ENCODE results near the gene CATSPER1. TPM values are rescaled to one million over a fixed set of nuclear protein-coding genes. Genes with fewer than 3 reads are reported as not detected.

Gene CATSPER1
- total and polyA plus RNA-seq, 2 of the 13 experiments (the other 11 are each of a cell fraction or from before 2014, with no cell fraction given) = 0.17 TPM; not detected in 1

DNA sequence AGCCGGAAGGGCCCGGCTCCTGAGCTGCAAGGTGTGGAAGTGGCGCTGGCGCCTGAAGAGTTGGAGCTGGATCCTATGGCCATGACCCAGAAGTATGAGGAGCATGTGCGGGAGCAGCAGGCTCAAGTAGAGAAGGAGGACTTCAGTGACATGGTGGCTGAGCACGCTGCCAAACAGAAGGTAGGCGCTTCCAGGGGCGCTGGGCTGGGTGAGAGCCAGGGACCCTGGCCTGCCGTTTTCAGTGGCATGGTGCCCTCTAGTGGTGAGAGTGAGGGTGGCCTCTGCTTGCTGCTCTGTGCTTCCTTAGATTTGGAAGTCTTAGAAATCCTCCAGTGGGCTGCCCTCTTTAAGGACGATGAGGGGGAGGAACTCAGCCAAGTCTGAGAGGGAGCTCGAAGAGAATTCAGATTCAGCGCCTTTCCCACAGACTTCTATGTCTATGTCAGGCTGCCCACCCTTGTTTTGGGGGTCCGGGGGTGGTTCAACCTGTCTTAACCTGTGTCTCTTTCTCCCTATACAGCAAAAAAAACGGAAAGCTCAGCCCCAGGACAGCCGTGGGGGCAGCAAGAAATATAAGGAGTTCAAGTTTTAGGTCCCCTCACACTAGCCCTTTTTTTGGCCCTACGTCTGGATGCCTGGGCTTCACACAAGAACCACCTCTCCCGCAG, 42.0 kb upstream of the CATSPER1 start (continued):
- TF ChIP-seq, protein P1, sequence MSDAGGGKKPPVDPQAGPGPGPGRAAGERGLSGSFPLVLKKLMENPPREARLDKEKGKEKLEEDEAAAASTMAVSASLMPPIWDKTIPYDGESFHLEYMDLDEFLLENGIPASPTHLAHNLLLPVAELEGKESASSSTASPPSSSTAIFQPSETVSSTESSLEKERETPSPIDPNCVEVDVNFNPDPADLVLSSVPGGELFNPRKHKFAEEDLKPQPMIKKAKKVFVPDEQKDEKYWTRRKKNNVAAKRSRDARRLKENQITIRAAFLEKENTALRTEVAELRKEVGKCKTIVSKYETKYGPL (CRISPR knock-in tag; IDR thresholded peaks at IDR 0.05) = no peak
- TF ChIP-seq ZNF496 (CRISPR knock-in tag; IDR thresholded peaks at IDR 0.05; ENCODE audit: insufficient replicate concordance) (no peak), NR2F6 (IDR thresholded peaks at IDR 0.05) (no peak), NR2F6 (CRISPR knock-in tag; IDR thresholded peaks at IDR 0.05) (no peak), ZNF788 (CRISPR knock-in tag; IDR thresholded peaks at IDR 0.05; ENCODE audit: borderline replicate concordance) (0 out of 2 replicates have a peak, but pooled peaks have one; percentile 18), ZSCAN31 (CRISPR knock-in tag; IDR thresholded peaks at IDR 0.05; ENCODE audit: low read depth) (no peak), ZNF768 (CRISPR knock-in tag; IDR thresholded peaks at IDR 0.05) (0 out of 2 replicates have a peak, but pooled peaks have one; percentile 15), JDP2 (CRISPR knock-in tag; IDR thresholded peaks at IDR 0.05; ENCODE audit: borderline replicate concordance) (no peak), ARNT2 (CRISPR knock-in tag; IDR thresholded peaks at IDR 0.05; ENCODE audit: low read depth) (no peak), ZSCAN25 (CRISPR knock-in tag; IDR thresholded peaks at IDR 0.05) (no peak)
- TF ChIP-seq, protein P2, sequence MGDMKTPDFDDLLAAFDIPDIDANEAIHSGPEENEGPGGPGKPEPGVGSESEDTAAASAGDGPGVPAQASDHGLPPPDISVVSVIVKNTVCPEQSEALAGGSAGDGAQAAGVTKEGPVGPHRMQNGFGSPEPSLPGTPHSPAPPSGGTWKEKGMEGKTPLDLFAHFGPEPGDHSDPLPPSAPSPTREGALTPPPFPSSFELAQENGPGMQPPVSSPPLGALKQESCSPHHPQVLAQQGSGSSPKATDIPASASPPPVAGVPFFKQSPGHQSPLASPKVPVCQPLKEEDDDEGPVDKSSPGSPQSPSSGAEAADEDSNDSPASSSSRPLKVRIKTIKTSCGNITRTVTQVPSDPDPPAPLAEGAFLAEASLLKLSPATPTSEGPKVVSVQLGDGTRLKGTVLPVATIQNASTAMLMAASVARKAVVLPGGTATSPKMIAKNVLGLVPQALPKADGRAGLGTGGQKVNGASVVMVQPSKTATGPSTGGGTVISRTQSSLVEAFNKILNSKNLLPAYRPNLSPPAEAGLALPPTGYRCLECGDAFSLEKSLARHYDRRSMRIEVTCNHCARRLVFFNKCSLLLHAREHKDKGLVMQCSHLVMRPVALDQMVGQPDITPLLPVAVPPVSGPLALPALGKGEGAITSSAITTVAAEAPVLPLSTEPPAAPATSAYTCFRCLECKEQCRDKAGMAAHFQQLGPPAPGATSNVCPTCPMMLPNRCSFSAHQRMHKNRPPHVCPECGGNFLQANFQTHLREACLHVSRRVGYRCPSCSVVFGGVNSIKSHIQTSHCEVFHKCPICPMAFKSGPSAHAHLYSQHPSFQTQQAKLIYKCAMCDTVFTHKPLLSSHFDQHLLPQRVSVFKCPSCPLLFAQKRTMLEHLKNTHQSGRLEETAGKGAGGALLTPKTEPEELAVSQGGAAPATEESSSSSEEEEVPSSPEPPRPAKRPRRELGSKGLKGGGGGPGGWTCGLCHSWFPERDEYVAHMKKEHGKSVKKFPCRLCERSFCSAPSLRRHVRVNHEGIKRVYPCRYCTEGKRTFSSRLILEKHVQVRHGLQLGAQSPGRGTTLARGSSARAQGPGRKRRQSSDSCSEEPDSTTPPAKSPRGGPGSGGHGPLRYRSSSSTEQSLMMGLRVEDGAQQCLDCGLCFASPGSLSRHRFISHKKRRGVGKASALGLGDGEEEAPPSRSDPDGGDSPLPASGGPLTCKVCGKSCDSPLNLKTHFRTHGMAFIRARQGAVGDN (CRISPR knock-in tag; IDR thresholded peaks at IDR 0.05) = peak; percentile 57
- TF ChIP-seq, protein P3, sequence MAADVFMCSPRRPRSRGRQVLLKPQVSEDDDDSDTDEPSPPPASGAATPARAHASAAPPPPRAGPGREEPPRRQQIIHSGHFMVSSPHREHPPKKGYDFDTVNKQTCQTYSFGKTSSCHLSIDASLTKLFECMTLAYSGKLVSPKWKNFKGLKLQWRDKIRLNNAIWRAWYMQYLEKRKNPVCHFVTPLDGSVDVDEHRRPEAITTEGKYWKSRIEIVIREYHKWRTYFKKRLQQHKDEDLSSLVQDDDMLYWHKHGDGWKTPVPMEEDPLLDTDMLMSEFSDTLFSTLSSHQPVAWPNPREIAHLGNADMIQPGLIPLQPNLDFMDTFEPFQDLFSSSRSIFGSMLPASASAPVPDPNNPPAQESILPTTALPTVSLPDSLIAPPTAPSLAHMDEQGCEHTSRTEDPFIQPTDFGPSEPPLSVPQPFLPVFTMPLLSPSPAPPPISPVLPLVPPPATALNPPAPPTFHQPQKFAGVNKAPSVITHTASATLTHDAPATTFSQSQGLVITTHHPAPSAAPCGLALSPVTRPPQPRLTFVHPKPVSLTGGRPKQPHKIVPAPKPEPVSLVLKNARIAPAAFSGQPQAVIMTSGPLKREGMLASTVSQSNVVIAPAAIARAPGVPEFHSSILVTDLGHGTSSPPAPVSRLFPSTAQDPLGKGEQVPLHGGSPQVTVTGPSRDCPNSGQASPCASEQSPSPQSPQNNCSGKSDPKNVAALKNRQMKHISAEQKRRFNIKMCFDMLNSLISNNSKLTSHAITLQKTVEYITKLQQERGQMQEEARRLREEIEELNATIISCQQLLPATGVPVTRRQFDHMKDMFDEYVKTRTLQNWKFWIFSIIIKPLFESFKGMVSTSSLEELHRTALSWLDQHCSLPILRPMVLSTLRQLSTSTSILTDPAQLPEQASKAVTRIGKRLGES (CRISPR knock-in tag; IDR thresholded peaks at IDR 0.05; ENCODE audit: borderline replicate concordance) = no peak
- TF ChIP-seq, protein P4, sequence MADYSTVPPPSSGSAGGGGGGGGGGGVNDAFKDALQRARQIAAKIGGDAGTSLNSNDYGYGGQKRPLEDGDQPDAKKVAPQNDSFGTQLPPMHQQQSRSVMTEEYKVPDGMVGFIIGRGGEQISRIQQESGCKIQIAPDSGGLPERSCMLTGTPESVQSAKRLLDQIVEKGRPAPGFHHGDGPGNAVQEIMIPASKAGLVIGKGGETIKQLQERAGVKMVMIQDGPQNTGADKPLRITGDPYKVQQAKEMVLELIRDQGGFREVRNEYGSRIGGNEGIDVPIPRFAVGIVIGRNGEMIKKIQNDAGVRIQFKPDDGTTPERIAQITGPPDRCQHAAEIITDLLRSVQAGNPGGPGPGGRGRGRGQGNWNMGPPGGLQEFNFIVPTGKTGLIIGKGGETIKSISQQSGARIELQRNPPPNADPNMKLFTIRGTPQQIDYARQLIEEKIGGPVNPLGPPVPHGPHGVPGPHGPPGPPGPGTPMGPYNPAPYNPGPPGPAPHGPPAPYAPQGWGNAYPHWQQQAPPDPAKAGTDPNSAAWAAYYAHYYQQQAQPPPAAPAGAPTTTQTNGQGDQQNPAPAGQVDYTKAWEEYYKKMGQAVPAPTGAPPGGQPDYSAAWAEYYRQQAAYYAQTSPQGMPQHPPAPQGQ (CRISPR knock-in tag; IDR thresholded peaks at IDR 0.05; ENCODE audit: borderline replicate concordance) = no peak
- TF ChIP-seq, protein P5, sequence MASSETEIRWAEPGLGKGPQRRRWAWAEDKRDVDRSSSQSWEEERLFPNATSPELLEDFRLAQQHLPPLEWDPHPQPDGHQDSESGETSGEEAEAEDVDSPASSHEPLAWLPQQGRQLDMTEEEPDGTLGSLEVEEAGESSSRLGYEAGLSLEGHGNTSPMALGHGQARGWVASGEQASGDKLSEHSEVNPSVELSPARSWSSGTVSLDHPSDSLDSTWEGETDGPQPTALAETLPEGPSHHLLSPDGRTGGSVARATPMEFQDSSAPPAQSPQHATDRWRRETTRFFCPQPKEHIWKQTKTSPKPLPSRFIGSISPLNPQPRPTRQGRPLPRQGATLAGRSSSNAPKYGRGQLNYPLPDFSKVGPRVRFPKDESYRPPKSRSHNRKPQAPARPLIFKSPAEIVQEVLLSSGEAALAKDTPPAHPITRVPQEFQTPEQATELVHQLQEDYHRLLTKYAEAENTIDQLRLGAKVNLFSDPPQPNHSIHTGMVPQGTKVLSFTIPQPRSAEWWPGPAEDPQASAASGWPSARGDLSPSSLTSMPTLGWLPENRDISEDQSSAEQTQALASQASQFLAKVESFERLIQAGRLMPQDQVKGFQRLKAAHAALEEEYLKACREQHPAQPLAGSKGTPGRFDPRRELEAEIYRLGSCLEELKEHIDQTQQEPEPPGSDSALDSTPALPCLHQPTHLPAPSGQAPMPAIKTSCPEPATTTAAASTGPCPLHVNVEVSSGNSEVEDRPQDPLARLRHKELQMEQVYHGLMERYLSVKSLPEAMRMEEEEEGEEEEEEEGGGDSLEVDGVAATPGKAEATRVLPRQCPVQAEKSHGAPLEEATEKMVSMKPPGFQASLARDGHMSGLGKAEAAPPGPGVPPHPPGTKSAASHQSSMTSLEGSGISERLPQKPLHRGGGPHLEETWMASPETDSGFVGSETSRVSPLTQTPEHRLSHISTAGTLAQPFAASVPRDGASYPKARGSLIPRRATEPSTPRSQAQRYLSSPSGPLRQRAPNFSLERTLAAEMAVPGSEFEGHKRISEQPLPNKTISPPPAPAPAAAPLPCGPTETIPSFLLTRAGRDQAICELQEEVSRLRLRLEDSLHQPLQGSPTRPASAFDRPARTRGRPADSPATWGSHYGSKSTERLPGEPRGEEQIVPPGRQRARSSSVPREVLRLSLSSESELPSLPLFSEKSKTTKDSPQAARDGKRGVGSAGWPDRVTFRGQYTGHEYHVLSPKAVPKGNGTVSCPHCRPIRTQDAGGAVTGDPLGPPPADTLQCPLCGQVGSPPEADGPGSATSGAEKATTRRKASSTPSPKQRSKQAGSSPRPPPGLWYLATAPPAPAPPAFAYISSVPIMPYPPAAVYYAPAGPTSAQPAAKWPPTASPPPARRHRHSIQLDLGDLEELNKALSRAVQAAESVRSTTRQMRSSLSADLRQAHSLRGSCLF (CRISPR knock-in tag; IDR thresholded peaks at IDR 0.05; ENCODE audit: borderline replicate concordance) = no peak
